DOHH2 (cell line): Measurements from ENCODE around the gene FNIP2.
"Not testable (repeated sequence)": the region's sequence is repeated elsewhere in the genome, so short reads cannot be mapped to it uniquely, and the experiment has no call there.

Source experiments
- H3F3A ChIP-seq: fragments of 200-600 bp; sonication (generic), shearing (Covaris generic); 2 replicates; pipeline ENCODE4 v1.6.0; 2016; ENCODE audit warnings: antibody characterized with exemption, mild to moderate bottlenecking; ENCODE audit not compliant: control insufficient read depth, insufficient read depth
- H3K27ac ChIP-seq: fragments of 200-600 bp; sonication (generic); 2 replicates; pipeline ENCODE4 v1.5.1; 2014; ENCODE audit warnings: low read depth, mild to moderate bottlenecking, low read length, moderate library complexity
- H3K27me3 ChIP-seq: fragments of 200-600 bp; sonication (generic); 2 replicates; pipeline ENCODE4 v1.6.1; 2014; ENCODE audit warnings: mild to moderate bottlenecking, low read length, mixed read lengths; ENCODE audit not compliant: control insufficient read depth
- H3K36me3 ChIP-seq: fragments of 200-600 bp; sonication (generic); 2 replicates; pipeline ENCODE4 v1.6.1; 2014; ENCODE audit warnings: mild to moderate bottlenecking, low read length, moderate library complexity, mixed read lengths; ENCODE audit not compliant: control insufficient read depth
- H3K4me1 ChIP-seq: fragments of 200-600 bp; sonication (generic); 2 replicates; pipeline ENCODE4 v1.6.1; 2014; ENCODE audit warnings: mild to moderate bottlenecking, low read length, mixed read lengths; ENCODE audit not compliant: control insufficient read depth
- H3K4me2 ChIP-seq: fragments of 200-600 bp; sonication (generic); 2 replicates; pipeline ENCODE4 v1.6.0; 2014; ENCODE audit warnings: mild to moderate bottlenecking, low read length, moderate library complexity
- H3K4me3 ChIP-seq: fragments of 200-600 bp; sonication (generic); 2 replicates; pipeline ENCODE4 v1.5.1; 2014; ENCODE audit warnings: mild to moderate bottlenecking, low read length, mixed read lengths
- H3K79me2 ChIP-seq: fragments of 200-600 bp; sonication (generic); 2 replicates; pipeline ENCODE4 v1.6.1; 2014; ENCODE audit warnings: mild to moderate bottlenecking, low read length, mixed read lengths; ENCODE audit not compliant: control insufficient read depth
- H3K9me2 ChIP-seq: fragments of 200-600 bp; sonication (generic); replicated peaks from 2 replicates; pipeline ENCODE4 v1.6.1; 2014; ENCODE audit warnings: mild to moderate bottlenecking, low read length, mixed read lengths; ENCODE audit not compliant: control insufficient read depth
- H3K9me3 ChIP-seq: fragments of 200-600 bp; sonication (generic); 2 replicates; pipeline ENCODE4 v1.6.1; 2014; ENCODE audit warnings: antibody characterized with exemption, low read length, mixed read lengths; ENCODE audit not compliant: control insufficient read depth, insufficient read depth
- H4K20me1 ChIP-seq: fragments of 200-600 bp; sonication (generic); 2 replicates; pipeline ENCODE4 v1.6.0; 2014; ENCODE audit warnings: low read depth, mild to moderate bottlenecking, antibody characterized with exemption, low read length, moderate library complexity; ENCODE audit not compliant: control insufficient read depth, insufficient read depth
- CTCF ChIP-seq: fragments of 200-600 bp; sonication (generic); IDR thresholded peaks from one replicate; pipeline ENCODE4 v1.5.1; 2014; ENCODE audit warnings: antibody characterized with exemption, mild to moderate bottlenecking, low read depth, low read length; ENCODE audit not compliant: poor library complexity, severe bottlenecking
- EZH2phosphoT487 ChIP-seq: fragments of 200-600 bp; sonication (generic); IDR thresholded peaks from 2 replicates; pipeline ENCODE4 v1.6.1; 2017; ENCODE audit warnings: borderline replicate concordance, mild to moderate bottlenecking, antibody characterized with exemption, low read length, moderate library complexity, mixed read lengths

Gene FNIP2

DNA sequence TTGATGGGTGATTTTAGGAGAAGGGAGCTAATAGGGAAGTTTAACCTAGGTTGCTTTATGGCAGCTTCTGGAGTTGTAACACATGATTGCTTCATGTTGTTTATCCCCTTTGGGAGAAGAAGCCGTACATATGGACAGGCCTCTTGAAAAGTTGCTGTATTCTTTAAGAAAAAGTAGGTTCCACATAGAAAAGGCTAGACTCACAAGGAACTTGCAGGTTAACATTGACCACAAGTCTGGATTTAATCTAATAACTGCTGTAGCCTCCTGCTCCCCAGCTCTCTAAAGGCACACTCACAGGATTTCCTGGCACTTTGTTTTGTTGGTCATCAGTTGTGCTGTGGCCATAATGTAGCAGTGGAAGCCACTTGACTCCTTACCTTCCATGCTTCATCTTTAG, 19.7 kb downstream of the FNIP2 start:
- Histone ChIP-seq H3K4me2 (no peak overlapping the region), H3K27ac (no peak overlapping the region)
- no peak for TF ChIP-seq CTCF
- TF ChIP-seq EZH2phosphoT487 = no peak

GRCh38 chr4:158789853-158790252, 21.0 kb downstream of the FNIP2 start:
- Histone ChIP-seq H3K27ac (no peak overlapping the region), H4K20me1 (no peaks in the 10 kb centered on the region; the same call in 1 of the 2 replicates), H3K36me3 (no peaks in the 10 kb centered on the region), H3K4me1 (no peaks in the 10 kb centered on the region), H3K9me3 (no peaks in the 10 kb centered on the region), H3K79me2 (no peaks in the 10 kb centered on the region), H3K4me2 (no peak overlapping the region), H3F3A (no peaks in the 10 kb centered on the region), H3K4me3 (no peak overlapping the region), H3K9me2 (no peaks in the 10 kb centered on the region), H3K27me3 (no peaks in the 10 kb centered on the region)
- no peak for TF ChIP-seq CTCF
- no peak for TF ChIP-seq EZH2phosphoT487

More for the DNA sequence above, 19.7 kb downstream of the FNIP2 start:
- no peak overlapping the region for H3K4me3 ChIP-seq
- H3K4me1 ChIP-seq = no peaks in the 10 kb centered on the region
- no peaks in the 10 kb centered on the region for H3K9me3 ChIP-seq
- H4K20me1 ChIP-seq = no peaks in the 10 kb centered on the region; the same call in 1 of the 2 replicates
- no peaks in the 10 kb centered on the region for H3F3A ChIP-seq
- H3K79me2 ChIP-seq = no peaks in the 10 kb centered on the region
- no peaks in the 10 kb centered on the region for H3K27me3 ChIP-seq
- no peaks in the 10 kb centered on the region for H3K36me3 ChIP-seq
- no peaks in the 10 kb centered on the region for H3K9me2 ChIP-seq

DNA sequence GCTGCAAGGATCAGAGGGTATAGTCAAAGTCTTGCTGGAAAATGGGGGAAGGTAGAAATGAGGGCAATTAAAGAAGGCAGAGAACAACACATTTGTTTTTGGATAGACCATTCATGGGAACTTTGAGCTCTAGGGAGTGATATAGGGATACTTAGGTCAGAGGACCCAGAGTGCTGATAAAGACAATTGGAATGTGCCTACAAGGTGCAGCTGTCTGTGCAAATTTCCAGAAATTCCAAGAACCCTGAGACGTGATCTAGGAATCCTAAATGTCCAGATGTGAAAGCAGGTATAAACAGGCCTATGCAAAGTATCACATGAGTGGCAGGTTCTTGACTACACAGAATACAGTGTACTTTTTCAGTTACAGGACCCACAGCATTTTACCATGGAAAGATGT, 24.2 kb downstream of the FNIP2 start:
- H4K20me1 ChIP-seq = no peaks in the 10 kb centered on the region; the same call in 1 of the 2 replicates
- no peaks in the 10 kb centered on the region for H3K36me3 ChIP-seq
- no peaks in the 10 kb centered on the region for H3K27me3 ChIP-seq
- H3K9me3 ChIP-seq = no peaks in the 10 kb centered on the region
- no peaks in the 10 kb centered on the region for H3K4me1 ChIP-seq
- no peaks in the 10 kb centered on the region for H3F3A ChIP-seq
- H3K79me2 ChIP-seq = no peaks in the 10 kb centered on the region
- H3K4me2 ChIP-seq = no peak overlapping the region
- TF ChIP-seq CTCF (no peak), EZH2phosphoT487 (no peak)
- H3K27ac ChIP-seq = no peak overlapping the region
- no peaks in the 10 kb centered on the region for H3K9me2 ChIP-seq
- no peak overlapping the region for H3K4me3 ChIP-seq

GRCh38 chr4:158793430-158793829, 24.6 kb downstream of the FNIP2 start:
- not testable (repeated sequence) for H3F3A ChIP-seq, H3K36me3 ChIP-seq, H4K20me1 ChIP-seq, H3K4me3 ChIP-seq, H3K27ac ChIP-seq, H3K9me3 ChIP-seq, H3K27me3 ChIP-seq, H3K4me2 ChIP-seq, H3K79me2 ChIP-seq, H3K9me2 ChIP-seq, H3K4me1 ChIP-seq
